Neural cell (in vitro differentiated cells): ENCODE data around the gene CLIC2.
"Not testable (repeated sequence)": the region's sequence is repeated elsewhere in the genome, so short reads cannot be mapped to it uniquely, and the experiment has no call there.

Experiments
- EP300 ChIP-seq: fragments of 450-650 bp; conservative IDR thresholded peaks from 2 replicates; pipeline ENCODE4 v1.6.1; 2014; ENCODE audit warnings: antibody characterized with exemption, mild to moderate bottlenecking, moderate library complexity; ENCODE audit not compliant: poor library complexity, severe bottlenecking
- EZH2 ChIP-seq: fragments of 200-600, 300-800 bp; shearing (Covaris generic), sonication (generic); IDR thresholded peaks from 2 replicates; pipeline ENCODE4 v1.6.1; 2014; ENCODE audit warnings: antibody characterized with exemption, low read length, borderline replicate concordance, mild to moderate bottlenecking; ENCODE audit not compliant: insufficient read depth, poor library complexity, severe bottlenecking
- MXI1 ChIP-seq: fragments of 450-650 bp; conservative IDR thresholded peaks from 2 replicates; pipeline ENCODE4 v1.6.1; 2014; ENCODE audit warnings: antibody characterized with exemption, mild to moderate bottlenecking; ENCODE audit not compliant: poor library complexity, severe bottlenecking
- POLR2AphosphoS5 ChIP-seq: IDR thresholded peaks from 2 replicates; pipeline ENCODE4 v1.6.1; 2012
- SMC3 ChIP-seq: fragments of 450-650 bp; conservative IDR thresholded peaks from 2 replicates; pipeline ENCODE4 v1.6.1; 2014; ENCODE audit warnings: antibody characterized with exemption, mild to moderate bottlenecking, moderate library complexity; ENCODE audit not compliant: poor library complexity
- TF ChIP-seq, protein P1 (sequence below): fragments of 450-650 bp; IDR thresholded peaks from 2 replicates; pipeline ENCODE4 v1.5.1; 2014; ENCODE audit warnings: antibody characterized with exemption, mild to moderate bottlenecking, moderate library complexity; ENCODE audit not compliant: poor library complexity, severe bottlenecking
- TF ChIP-seq, protein P2 (sequence below): IDR thresholded peaks from 2 replicates; pipeline ENCODE4 v1.6.1; 2012; ENCODE audit warnings: borderline replicate concordance

DNA sequence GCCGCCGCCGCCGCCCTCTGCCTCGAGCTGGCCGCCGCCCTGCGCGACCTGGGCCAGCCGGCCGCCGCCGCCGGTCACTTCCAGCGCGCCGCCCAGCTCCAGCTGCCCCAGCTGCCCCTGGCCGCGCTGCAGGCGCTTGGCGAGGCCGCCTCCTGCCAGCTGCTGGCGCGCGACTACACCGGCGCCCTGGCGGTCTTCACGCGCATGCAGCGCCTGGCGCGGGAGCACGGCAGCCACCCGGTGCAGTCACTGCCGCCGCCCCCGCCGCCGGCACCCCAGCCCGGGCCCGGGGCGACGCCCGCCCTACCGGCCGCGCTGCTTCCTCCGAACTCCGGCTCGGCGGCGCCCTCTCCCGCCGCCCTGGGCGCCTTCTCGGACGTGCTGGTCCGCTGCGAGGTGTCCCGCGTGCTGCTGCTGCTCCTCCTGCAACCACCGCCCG is 48.1 kb upstream of the CLIC2 start:
- TF ChIP-seq, protein P1, sequence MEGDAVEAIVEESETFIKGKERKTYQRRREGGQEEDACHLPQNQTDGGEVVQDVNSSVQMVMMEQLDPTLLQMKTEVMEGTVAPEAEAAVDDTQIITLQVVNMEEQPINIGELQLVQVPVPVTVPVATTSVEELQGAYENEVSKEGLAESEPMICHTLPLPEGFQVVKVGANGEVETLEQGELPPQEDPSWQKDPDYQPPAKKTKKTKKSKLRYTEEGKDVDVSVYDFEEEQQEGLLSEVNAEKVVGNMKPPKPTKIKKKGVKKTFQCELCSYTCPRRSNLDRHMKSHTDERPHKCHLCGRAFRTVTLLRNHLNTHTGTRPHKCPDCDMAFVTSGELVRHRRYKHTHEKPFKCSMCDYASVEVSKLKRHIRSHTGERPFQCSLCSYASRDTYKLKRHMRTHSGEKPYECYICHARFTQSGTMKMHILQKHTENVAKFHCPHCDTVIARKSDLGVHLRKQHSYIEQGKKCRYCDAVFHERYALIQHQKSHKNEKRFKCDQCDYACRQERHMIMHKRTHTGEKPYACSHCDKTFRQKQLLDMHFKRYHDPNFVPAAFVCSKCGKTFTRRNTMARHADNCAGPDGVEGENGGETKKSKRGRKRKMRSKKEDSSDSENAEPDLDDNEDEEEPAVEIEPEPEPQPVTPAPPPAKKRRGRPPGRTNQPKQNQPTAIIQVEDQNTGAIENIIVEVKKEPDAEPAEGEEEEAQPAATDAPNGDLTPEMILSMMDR = not testable (repeated sequence)
- not testable (repeated sequence) for TF ChIP-seq POLR2AphosphoS5, EP300, MXI1, EZH2, SMC3
- TF ChIP-seq, protein P2, sequence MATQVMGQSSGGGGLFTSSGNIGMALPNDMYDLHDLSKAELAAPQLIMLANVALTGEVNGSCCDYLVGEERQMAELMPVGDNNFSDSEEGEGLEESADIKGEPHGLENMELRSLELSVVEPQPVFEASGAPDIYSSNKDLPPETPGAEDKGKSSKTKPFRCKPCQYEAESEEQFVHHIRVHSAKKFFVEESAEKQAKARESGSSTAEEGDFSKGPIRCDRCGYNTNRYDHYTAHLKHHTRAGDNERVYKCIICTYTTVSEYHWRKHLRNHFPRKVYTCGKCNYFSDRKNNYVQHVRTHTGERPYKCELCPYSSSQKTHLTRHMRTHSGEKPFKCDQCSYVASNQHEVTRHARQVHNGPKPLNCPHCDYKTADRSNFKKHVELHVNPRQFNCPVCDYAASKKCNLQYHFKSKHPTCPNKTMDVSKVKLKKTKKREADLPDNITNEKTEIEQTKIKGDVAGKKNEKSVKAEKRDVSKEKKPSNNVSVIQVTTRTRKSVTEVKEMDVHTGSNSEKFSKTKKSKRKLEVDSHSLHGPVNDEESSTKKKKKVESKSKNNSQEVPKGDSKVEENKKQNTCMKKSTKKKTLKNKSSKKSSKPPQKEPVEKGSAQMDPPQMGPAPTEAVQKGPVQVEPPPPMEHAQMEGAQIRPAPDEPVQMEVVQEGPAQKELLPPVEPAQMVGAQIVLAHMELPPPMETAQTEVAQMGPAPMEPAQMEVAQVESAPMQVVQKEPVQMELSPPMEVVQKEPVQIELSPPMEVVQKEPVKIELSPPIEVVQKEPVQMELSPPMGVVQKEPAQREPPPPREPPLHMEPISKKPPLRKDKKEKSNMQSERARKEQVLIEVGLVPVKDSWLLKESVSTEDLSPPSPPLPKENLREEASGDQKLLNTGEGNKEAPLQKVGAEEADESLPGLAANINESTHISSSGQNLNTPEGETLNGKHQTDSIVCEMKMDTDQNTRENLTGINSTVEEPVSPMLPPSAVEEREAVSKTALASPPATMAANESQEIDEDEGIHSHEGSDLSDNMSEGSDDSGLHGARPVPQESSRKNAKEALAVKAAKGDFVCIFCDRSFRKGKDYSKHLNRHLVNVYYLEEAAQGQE = not testable (repeated sequence)
